H1 (cell line): Measurements from ENCODE around the gene EPB41L3. TPM values are rescaled to one million over a fixed set of nuclear protein-coding genes. Genes with fewer than 3 reads are reported as not detected.

Source experiments
- CTCF ChIA-PET: fragments of 300-600 bp; sonication (Branson Sonifier 250); formaldehyde crosslinking; loops from one replicate; lab custom pipeline; 2021; ENCODE audit not compliant: partially characterized antibody; lab: Charles Lee
- POLR2A ChIA-PET: fragments of 300-600 bp; sonication (Branson Sonifier 250); formaldehyde crosslinking; loops from one replicate; lab custom pipeline; 2021; ENCODE audit warnings: inconsistent platforms; ENCODE audit not compliant: partially characterized antibody; lab: Charles Lee
- DNase-seq, 2 experiments: peaks; one replicate each; pipeline versions ENCODE4 v3.0.0 to v3.0.0-alpha.2; 2010 to 2022; ENCODE audit warnings: low spot score in 2 of 2, low read depth in 1 of 2, mixed read lengths in 1 of 2
- FAIRE-seq: peaks from 2 replicates; lab custom pipeline; 2011; peaks lifted over from hg19 to GRCh38; lab: Jason Lieb, UNC
- H2AFZ ChIP-seq: 2 replicates; pipeline ENCODE4 v1.8.1; 2012; ENCODE audit warnings: low read length, inconsistent platforms
- H2AK5ac ChIP-seq: 2 replicates; pipeline ENCODE4 v1.6.1; 2013; ENCODE audit warnings: low read depth, low read length
- H2BK120ac ChIP-seq: replicated peaks from 2 replicates; pipeline ENCODE3; 2013; ENCODE audit warnings: low read depth, low read length, inconsistent platforms
- H2BK12ac ChIP-seq: 2 replicates; pipeline ENCODE4 v1.6.1; 2013; ENCODE audit warnings: low read depth, low read length
- H2BK15ac ChIP-seq: 2 replicates; pipeline ENCODE4 v1.6.1; 2013; ENCODE audit warnings: low read length
- H2BK20ac ChIP-seq: 2 replicates; pipeline ENCODE4 v1.6.1; 2013; ENCODE audit warnings: low read length
- H2BK5ac ChIP-seq: 2 replicates; pipeline ENCODE4 v1.6.1; 2013; ENCODE audit warnings: low read depth, low read length
- H3K14ac ChIP-seq: 2 replicates; pipeline ENCODE4 v1.6.1; 2013; ENCODE audit warnings: inconsistent platforms; ENCODE audit not compliant: insufficient read length
- H3K18ac ChIP-seq: 2 replicates; pipeline ENCODE4 v1.6.1; 2013; ENCODE audit warnings: low read length; ENCODE audit errors: extremely low read depth
- H3K23ac ChIP-seq: 2 replicates; pipeline ENCODE4 v1.6.1; 2013; ENCODE audit warnings: inconsistent platforms; ENCODE audit not compliant: insufficient read length
- H3K23me2 ChIP-seq: 2 replicates; pipeline ENCODE4 v1.6.1; 2013; ENCODE audit warnings: low read depth, low read length
- H3K27ac ChIP-seq: 2 replicates; pipeline ENCODE4 v1.6.1; 2011; ENCODE audit warnings: low read depth, low read length, inconsistent platforms
- H3K27me3 ChIP-seq, 4 experiments: replicated peaks in 1 of 4; 1 replicate in 1 of 4; 2 replicates in 3 of 4; pipeline versions ENCODE4 v1.6.1 to v1.8.1; 2011 to 2013; ENCODE audit warnings: low read length in 3 of 4, mild to moderate bottlenecking in 3 of 4, inconsistent platforms in 2 of 4, mixed read lengths in 2 of 4, moderate library complexity in 1 of 4; ENCODE audit not compliant: control insufficient read depth in 3 of 4, insufficient read depth in 3 of 4; ENCODE audit errors: extremely low read depth in 1 of 4
- H3K36me3 ChIP-seq, 4 experiments: 2 replicates each; pipeline versions ENCODE4 v1.6.1 to v1.8.1; 2011 to 2013; ENCODE audit warnings: mild to moderate bottlenecking in 4 of 4, low read length in 3 of 4, moderate library complexity in 2 of 4, control low read depth in 1 of 4, inconsistent platforms in 1 of 4; ENCODE audit not compliant: insufficient read depth in 4 of 4, control insufficient read depth in 2 of 4
- H3K4ac ChIP-seq: replicated peaks from 2 replicates; pipeline ENCODE3; 2013; ENCODE audit warnings: low read length, low read depth, mixed read lengths, inconsistent platforms; ENCODE audit not compliant: insufficient read length
- H3K4me1 ChIP-seq, 4 experiments: replicated peaks in 1 of 4; 1 replicate in 1 of 4; 2 replicates in 3 of 4; pipeline versions ENCODE4 v1.6.1 to v1.8.1; 2011 to 2013; ENCODE audit warnings: low read length in 3 of 4, inconsistent platforms in 2 of 4, mixed read lengths in 1 of 4; ENCODE audit not compliant: insufficient read depth in 4 of 4, control insufficient read depth in 3 of 4
- H3K4me2 ChIP-seq, 2 experiments: 2 replicates each; pipeline versions ENCODE4 v1.6.1 to v1.8.1; 2011 to 2013; ENCODE audit warnings: low read depth in 2 of 2, low read length in 2 of 2, control low read depth in 1 of 2, inconsistent platforms in 1 of 2, mild to moderate bottlenecking in 1 of 2; ENCODE audit not compliant: insufficient read depth in 1 of 2
- H3K4me3 ChIP-seq, 4 experiments: fragments of 200-600, 300-600 bp in 1 of 4; sonication (generic), shearing (Covaris generic), sonication (Bioruptor Twin) in 1 of 4; 2 replicates each; pipeline versions ENCODE4 v1.5.1 to v1.8.1; 2011 to 2016; ENCODE audit warnings: low read length in 4 of 4, low read depth in 3 of 4, control low read depth in 2 of 4, inconsistent platforms in 2 of 4, mild to moderate bottlenecking in 2 of 4, mixed read lengths in 1 of 4, moderate library complexity in 1 of 4; ENCODE audit not compliant: insufficient read depth in 2 of 4; ENCODE audit errors: extremely low read depth in 1 of 4
- H3K56ac ChIP-seq: replicated peaks from 2 replicates; pipeline ENCODE3; 2013; ENCODE audit warnings: low read depth, mild to moderate bottlenecking, mixed read lengths, low read length, inconsistent platforms; ENCODE audit not compliant: insufficient read length
- H3K79me1 ChIP-seq: 2 replicates; pipeline ENCODE4 v1.6.1; 2013; ENCODE audit warnings: low read depth, low read length, control low read depth
- H3K79me2 ChIP-seq, 2 experiments: 2 replicates each; pipeline versions ENCODE4 v1.6.1 to v1.8.1; 2012 to 2013; ENCODE audit warnings: low read length in 2 of 2, mild to moderate bottlenecking in 2 of 2, inconsistent platforms in 1 of 2; ENCODE audit not compliant: insufficient read depth in 2 of 2, control insufficient read depth in 1 of 2
- H3K9ac ChIP-seq, 4 experiments: replicated peaks in 1 of 4; 1 replicate in 1 of 4; 2 replicates in 3 of 4; pipeline versions ENCODE4 v1.6.1 to v1.8.1; 2011 to 2013; ENCODE audit warnings: low read depth in 3 of 4, low read length in 3 of 4, control low read depth in 2 of 4, mild to moderate bottlenecking in 2 of 4, moderate library complexity in 2 of 4, inconsistent platforms in 1 of 4; ENCODE audit errors: extremely low read depth in 1 of 4
- H3K9me3 ChIP-seq, 2 experiments: 2 replicates each; pipeline versions ENCODE4 v1.6.1 to v1.8.1; 2012 to 2013; ENCODE audit warnings: mild to moderate bottlenecking in 2 of 2, moderate library complexity in 2 of 2, control low read depth in 1 of 2, inconsistent platforms in 1 of 2, low read depth in 1 of 2, low read length in 1 of 2, mixed read lengths in 1 of 2; ENCODE audit not compliant: insufficient read depth in 2 of 2
- H4K20me1 ChIP-seq, 2 experiments: replicated peaks in 1 of 2; 2 replicates each; pipeline versions ENCODE3 to v1.8.1; 2011 to 2013; ENCODE audit warnings: inconsistent platforms in 2 of 2, low read length in 2 of 2, mild to moderate bottlenecking in 1 of 2; ENCODE audit not compliant: insufficient read depth in 2 of 2, control insufficient read depth in 1 of 2
- H4K5ac ChIP-seq: 2 replicates; pipeline ENCODE4 v1.6.1; 2013; ENCODE audit warnings: low read length, low read depth, mixed read lengths, inconsistent platforms; ENCODE audit not compliant: insufficient read length
- H4K8ac ChIP-seq: 2 replicates; pipeline ENCODE4 v1.8.0; 2013; ENCODE audit warnings: mild to moderate bottlenecking, moderate library complexity, low read length, inconsistent platforms; ENCODE audit not compliant: insufficient read depth; ENCODE audit errors: extremely low read depth
- H4K91ac ChIP-seq: replicated peaks from 2 replicates; pipeline ENCODE3; 2013; ENCODE audit warnings: low read length, mixed read lengths, inconsistent platforms; ENCODE audit not compliant: insufficient read length
- CBX5 ChIP-seq: fragments of 300-800, 300-1000 bp; sonication (generic); IDR thresholded peaks from 2 replicates; pipeline ENCODE4 v1.7.1; 2016; ENCODE audit warnings: antibody characterized with exemption, low read length, low read depth
- MAFK ChIP-seq: IDR thresholded peaks from 2 replicates; pipeline ENCODE4 v1.6.1; 2012; ENCODE audit warnings: low read depth, mild to moderate bottlenecking, improper control_type of control experiment, low read length
- SP4 ChIP-seq: IDR thresholded peaks from 2 replicates; pipeline ENCODE4 v1.6.1; 2012; ENCODE audit warnings: low read length, inconsistent platforms
- SUZ12 ChIP-seq: fragments of 200-600 bp; sonication (generic); IDR thresholded peaks from 2 replicates; pipeline ENCODE4 v1.6.1; 2012; ENCODE audit warnings: mild to moderate bottlenecking, inconsistent platforms, low read length, moderate library complexity, mixed read lengths
- WGBS, 2 experiments: shearing (Covaris generic) in 1 of 2; methylation state at CpG; one replicate each; pipeline versions ENCODE4 v1.1.6 to v1.1.7; 2013 to 2015; ENCODE audit warnings: low lambda C conversion rate in 2 of 2, mixed read lengths in 2 of 2, inconsistent platforms in 1 of 2, low coverage in 1 of 2, missing lambda C conversion rate in 1 of 2; ENCODE audit not compliant: insufficient replicate concordance in 2 of 2, insufficient coverage in 1 of 2, insufficient read length in 1 of 2; ENCODE audit errors: extremely low coverage in 1 of 2, missing lambda C conversion rate in 1 of 2; 5-methylcytosine and 5-hydroxymethylcytosine counted together
- polyA plus RNA-seq, 7 experiments: library from polyadenylated mRNA; depleted of rRNA in 3 of 7; stranded (reverse) in 5 of 7; unstranded in 2 of 7; fragments of >200 nt in 5 of 7; fragments of 200-250 nt in 2 of 7; gene quantifications; 1 replicate in 5 of 7; 2 replicates in 1 of 7; 4 replicates in 1 of 7; pipeline versions ENCODE4 v1.2.1 to v1.2.3, GENCODE V29; 2011 to 2013; ENCODE audit warnings: missing spikeins in 2 of 7, mixed read lengths in 2 of 7
- total RNA-seq: library from RNA; stranded (reverse); fragmentation: NEBNext Ultra II Directional; extraction: Animal tissue kit (Norgen Biotek cat#: 25700); gene quantifications from 2 replicates; pipeline ENCODE4 v1.2.1, GENCODE V29; 2021

The EPB41L3 gene
- total and polyA plus RNA-seq, 2 of the 8 experiments (the other 6 are each of a cell fraction or from before 2014, with no cell fraction given) = 7.9 to 16.1 TPM

DNA sequence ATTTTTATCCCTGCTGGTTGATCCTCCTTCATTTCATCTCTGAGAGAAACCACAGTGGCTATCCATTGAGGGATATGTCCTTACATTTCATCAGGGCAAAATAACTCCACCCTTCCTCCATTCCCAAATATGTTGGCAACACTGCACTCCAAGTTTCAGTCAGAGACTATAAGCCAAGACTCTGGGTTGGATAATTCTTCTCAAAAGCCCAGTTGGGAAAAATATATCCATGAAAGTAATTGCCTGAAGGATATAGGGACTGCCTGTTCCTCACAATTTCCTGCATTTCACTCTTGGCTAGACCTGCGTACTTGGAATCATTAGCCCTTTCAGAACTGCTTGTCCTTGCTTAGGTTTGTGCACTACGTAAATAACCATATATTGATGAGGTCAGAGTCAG, 27.9 kb upstream of the EPB41L3 start:
- no peaks in the 10 kb centered on the region for H3K36me3 ChIP-seq
- no peak overlapping the region for H3K4me3 ChIP-seq
- H2BK12ac ChIP-seq = no peak overlapping the region
- H3K56ac ChIP-seq = no peak overlapping the region
- no peak overlapping the region for H2AK5ac ChIP-seq
- no peak overlapping the region for H3K27ac ChIP-seq
- no peak overlapping the region for H2AFZ ChIP-seq
- no peak for DNase-seq
- no peak overlapping the region for H3K14ac ChIP-seq
- no peaks in the 10 kb centered on the region; a peak in 1 of 7 replicates for H3K4me1 ChIP-seq
- no peak overlapping the region for H4K8ac ChIP-seq
- no peak overlapping the region for H3K9ac ChIP-seq
- H3K23me2 ChIP-seq = no peaks in the 10 kb centered on the region
- no peaks in the 10 kb centered on the region for H3K79me2 ChIP-seq
- ChIA-PET CTCF (no interaction called here), POLR2A (no interaction called here)
- no peak for FAIRE-seq
- H2BK120ac ChIP-seq = peak overlapping the region; percentile 24
- H3K9me3 ChIP-seq = no peaks in the 10 kb centered on the region
- H3K18ac ChIP-seq = no peak overlapping the region
- H4K20me1 ChIP-seq = no peaks in the 10 kb centered on the region
- H3K4ac ChIP-seq = no peak overlapping the region
- H4K5ac ChIP-seq = no peak overlapping the region
- H2BK20ac ChIP-seq = no peak overlapping the region
- no peak overlapping the region for H3K23ac ChIP-seq
- H2BK15ac ChIP-seq = no peak overlapping the region
- no peak overlapping the region for H3K4me2 ChIP-seq
- no peak overlapping the region for H4K91ac ChIP-seq
- no peak overlapping the region for H2BK5ac ChIP-seq
- no peaks in the 10 kb centered on the region for H3K79me1 ChIP-seq
- 92% methylated on average over 2 of the region's 2 CpGs; no CpG with 5 or more reads in 1 of the 2 experiments for WGBS, 2 experiments
- no peaks in the 10 kb centered on the region for H3K27me3 ChIP-seq
- TF ChIP-seq MAFK = no peak
- no peak for TF ChIP-seq CBX5
- TF ChIP-seq SP4 = no peak
- no peak for TF ChIP-seq SUZ12
